Body of pancreas (tissue), 4 donors: ENCODE results near the gene MYCBPAP. TPM values are rescaled to one million over a fixed set of nuclear protein-coding genes. Genes with fewer than 3 reads are reported as not detected.
A peak's percentile ranks its signal among the peaks of the same experiment; 100 is the strongest.

Source experiments
- ATAC-seq: fragments of 150-250 bp; one replicate; pipeline ENCODE4 v1.9.1; 2016
- DNase-seq, 4 donors: peaks; one replicate each; pipeline ENCODE4 v3.0.0-alpha.2; 2019
- H3K27ac ChIP-seq, 4 donors: fragments of 200-600 bp; sonication (generic); 1 replicate in 3 of 4; 2 replicates in 1 of 4; pipeline versions ENCODE4 v1.5.1 to v1.6.1; 2016 to 2019; ENCODE audit warnings: mild to moderate bottlenecking in 1 of 4, mixed read lengths in 1 of 4, moderate library complexity in 1 of 4
- H3K27me3 ChIP-seq, 2 donors: fragments of 200-600 bp; sonication (generic); one replicate each; pipeline ENCODE4 v1.6.0; 2016; ENCODE audit warnings: mild to moderate bottlenecking in 1 of 2
- H3K36me3 ChIP-seq, 2 donors: fragments of 200-600 bp; sonication (generic); replicated peaks in 1 of 2; 2 replicates each; pipeline ENCODE4 v1.5.1; 2016; ENCODE audit warnings: low read depth in 2 of 2; ENCODE audit not compliant: insufficient read depth in 1 of 2
- H3K4me1 ChIP-seq: fragments of 200-600 bp; sonication (generic); one replicate; pipeline ENCODE4 v1.6.0; 2016
- H3K4me3 ChIP-seq, 2 donors: fragments of 200-600 bp; sonication (generic); 1 replicate in 1 of 2; 2 replicates in 1 of 2; pipeline ENCODE4 v1.5.1; 2016 to 2019
- H3K9me3 ChIP-seq, 3 donors: fragments of 200-600 bp; sonication (generic); 1 replicate in 2 of 3; 2 replicates in 1 of 3; pipeline ENCODE4 v1.5.1; 2016
- CTCF ChIP-seq, 7 experiments: fragments of 450-650 bp in 4 of 7; fragments of 200-600 bp in 3 of 7; sonication (generic) in 3 of 7; IDR thresholded peaks; one replicate each; pipeline ENCODE4 v1.5.1; 2016 to 2019; ENCODE audit warnings: antibody characterized with exemption in 7 of 7
- POLR2A ChIP-seq, 3 donors: fragments of 450-650 bp; IDR thresholded peaks; one replicate each; pipeline ENCODE4 v1.6.1; 2016; ENCODE audit warnings: antibody characterized with exemption in 3 of 3, mild to moderate bottlenecking in 2 of 3
- WGBS, 2 donors: methylation state at CpG; one replicate each; pipeline ENCODE4 v1.1.5; 2017; 5-methylcytosine and 5-hydroxymethylcytosine counted together
- intact Hi-C: fragments of 100-400 bp; cut with DNase I; formaldehyde crosslinking; loops from one replicate; pipeline ENCODE4 v1.15.1; 2023
- total RNA-seq, 2 donors: library from RNA; depleted of rRNA; stranded (reverse); fragments of >200 nt; gene quantifications; one replicate each; pipeline ENCODE4 v1.1.0, GENCODE V29; 2016

MYCBPAP gene
- total RNA-seq, 2 donors from 2014 or later = 0.33 TPM; not detected in 1

GRCh38 chr17:50556803-50557202, 48.6 kb downstream of the MYCBPAP start:
- DNase-seq = peak in 1 of 4 donors; percentile 59
- H3K27me3 ChIP-seq = peaks cover 0 to 23% of the 10 kb centered on the region in 2 donors
- TF ChIP-seq POLR2A (IDR thresholded peaks at IDR 0.05) (no peak), CTCF (IDR thresholded peaks at IDR 0.05) (no peak)
- no peak overlapping the region for H3K4me3 ChIP-seq
- H3K4me1 ChIP-seq = peaks cover 29% of the 10 kb centered on the region
- WGBS, 2 donors = 59% methylated on average over 5 of the region's 5 CpGs; no CpG with 5 or more reads in 1 of the 2 donors
- no peaks in the 10 kb centered on the region for H3K36me3 ChIP-seq
- intact Hi-C loops = loop anchor here (10.0 kb wide), 1 partner anchor 288 kb away; no protein-coding TSS in a partner anchor
- no peaks in the 10 kb centered on the region for H3K9me3 ChIP-seq
- no peak for ATAC-seq
- H3K27ac ChIP-seq = no peak overlapping the region

- Histone ChIP-seq H3K9me3 (no peaks in the 10 kb centered on the region), H3K27me3 (peaks cover 0 to 23% of the 10 kb centered on the region in 2 donors), H3K4me3 (no peak overlapping the region), H3K4me1 (peaks cover 29% of the 10 kb centered on the region), H3K36me3 (no peaks in the 10 kb centered on the region), H3K27ac (no peak overlapping the region)
- ATAC-seq = no peak
- no peak for DNase-seq
- intact Hi-C loops = loop anchor here (10.0 kb wide), 1 partner anchor 287 kb away; no protein-coding TSS in a partner anchor
- 71 to 84% methylated on average over 4 of the region's 4 CpGs for WGBS, 2 donors
- TF ChIP-seq POLR2A (IDR thresholded peaks at IDR 0.05) = no peak
- TF ChIP-seq CTCF (IDR thresholded peaks at IDR 0.05) = no peak
These were observed 49.4 kb downstream of the MYCBPAP start for GRCh38 chr17:50557630-50558029.

GRCh38 chr17:50558091-50558490, 49.9 kb downstream of the MYCBPAP start:
- ATAC-seq (no peak), DNase-seq (no peak)
- Histone ChIP-seq H3K27ac (no peak overlapping the region), H3K4me3 (no peak overlapping the region), H3K36me3 (no peaks in the 10 kb centered on the region), H3K27me3 (peaks cover 0 to 23% of the 10 kb centered on the region in 2 donors), H3K9me3 (no peaks in the 10 kb centered on the region), H3K4me1 (peaks cover 29% of the 10 kb centered on the region)
- intact Hi-C loops = loop anchor here (10.0 kb wide), 1 partner anchor 287 kb away; no protein-coding TSS in a partner anchor
- WGBS, 2 donors = 66 to 72% methylated on average over 4 of the region's 4 CpGs
- TF ChIP-seq CTCF (IDR thresholded peaks at IDR 0.05) (no peak), POLR2A (IDR thresholded peaks at IDR 0.05) (no peak)

GRCh38 chr17:50558581-50558940, 50.3 kb downstream of the MYCBPAP start:
- peaks cover 0 to 23% of the 10 kb centered on the region in 2 donors for H3K27me3 ChIP-seq
- no peak for DNase-seq
- no peak for ATAC-seq
- no peaks in the 10 kb centered on the region for H3K9me3 ChIP-seq
- 25 to 26% methylated on average over 9 to 18 of the region's 18 CpGs for WGBS, 2 donors
- H3K4me3 ChIP-seq = no peak overlapping the region
- H3K4me1 ChIP-seq = peaks cover 29% of the 10 kb centered on the region
- no peaks in the 10 kb centered on the region for H3K36me3 ChIP-seq
- TF ChIP-seq POLR2A (IDR thresholded peaks at IDR 0.05) = no peak
- no peak for TF ChIP-seq CTCF (IDR thresholded peaks at IDR 0.05)
- H3K27ac ChIP-seq = no peak overlapping the region
- intact Hi-C loops = loop anchor here (10.0 kb wide), 1 partner anchor 286 kb away; no protein-coding TSS in a partner anchor
